CD4-positive, alpha-beta T cell treated with Interleukin-21 for 1 hour (primary cell): Measurements from ENCODE around the gene PCBD1.
A peak's percentile ranks its signal among the peaks of the same experiment; 100 is the strongest.

Experiments
- DNase-seq: peaks from one replicate; pipeline ENCODE4 v3.0.0-alpha.2; 2020

Gene PCBD1

GRCh38 chr10:70901276-70901878 lies 13.0 kb upstream of the PCBD1 start:
- DNase-seq, result no peak

- DNase-seq, result no peak
These were observed 10.7 kb upstream of the PCBD1 start for GRCh38 chr10:70899096-70899495.

GRCh38 chr10:70898687-70899086 lies 10.3 kb upstream of the PCBD1 start:
- DNase-seq, result no peak

GRCh38 chr10:70896551-70896950 lies 8.2 kb upstream of the PCBD1 start:
- DNase-seq, result no peak

- DNase-seq, result no peak
These were observed 6.1 kb upstream of the PCBD1 start for GRCh38 chr10:70894416-70894815.

- DNase-seq, result no peak
These were observed 5.1 kb upstream of the PCBD1 start for GRCh38 chr10:70893227-70894006.

- DNase-seq, result no peak
These were observed 4.3 kb upstream of the PCBD1 start for GRCh38 chr10:70892631-70893030.

GRCh38 chr10:70891627-70892026 lies 3.3 kb upstream of the PCBD1 start:
- DNase-seq, result no peak

GRCh38 chr10:70890917-70891431 lies 2.6 kb upstream of the PCBD1 start:
- DNase-seq, result no peak

GRCh38 chr10:70889291-70889690 lies 926 bp upstream of the PCBD1 start:
- no peak for DNase-seq

GRCh38 chr10:70886921-70887665 lies 1.3 kb downstream of the PCBD1 start:
- DNase-seq, result no peak

- DNase-seq, result no peak
These were observed 2.1 kb downstream of the PCBD1 start for GRCh38 chr10:70885931-70886903.

GRCh38 chr10:70885481-70885880 lies 2.9 kb downstream of the PCBD1 start:
- no peak for DNase-seq

- no peak for DNase-seq
These were observed 3.6 kb downstream of the PCBD1 start for GRCh38 chr10:70884741-70885140.

- peak; percentile 83 for DNase-seq
These were observed 8.3 kb downstream of the PCBD1 start for GRCh38 chr10:70880077-70880534.

- DNase-seq, result no peak
These were observed 9.2 kb downstream of the PCBD1 start for GRCh38 chr10:70879207-70879606.

- DNase-seq, result no peak
These were observed 14.3 kb downstream of the PCBD1 start for GRCh38 chr10:70874061-70874460.

GRCh38 chr10:70872291-70872690 lies 16.1 kb downstream of the PCBD1 start:
- DNase-seq, result no peak

- DNase-seq, result no peak
These were observed 21.9 kb downstream of the PCBD1 start for GRCh38 chr10:70866424-70866823.

GRCh38 chr10:70864935-70865334 lies 23.4 kb downstream of the PCBD1 start:
- no peak for DNase-seq

GRCh38 chr10:70863470-70864160 lies 24.8 kb downstream of the PCBD1 start:
- no peak for DNase-seq
